HEK293 (cell line): ENCODE data around the gene COL15A1.

ENCODE experiments used
- CTCF ChIA-PET: fragments of 350-600 bp; formaldehyde crosslinking; extraction: SDS; loops from one replicate; lab custom pipeline; 2021; ENCODE audit warnings: antibody characterized with exemption; lab: Yijun Ruan, JAX
- POLR2A ChIA-PET: fragments of 300-600 bp; formaldehyde crosslinking; extraction: SDS; loops from one replicate; lab custom pipeline; 2020; ENCODE audit warnings: antibody characterized with exemption, inconsistent platforms; lab: Yijun Ruan, JAX
- H3K27ac ChIP-seq: fragments of 200-500 bp; sonication (Bioruptor generic); 2 replicates; pipeline ENCODE4 v1.5.1; 2014; ENCODE audit warnings: low read depth, low read length, control low read depth, inconsistent platforms; ENCODE audit errors: extremely low read depth
- H3K36me3 ChIP-seq, 2 experiments: fragments of 200-500 bp in 1 of 2; sonication (Bioruptor generic) in 1 of 2; 1 replicate in 1 of 2; 2 replicates in 1 of 2; pipeline ENCODE4 v1.5.1; 2014 to 2017; ENCODE audit warnings: inconsistent platforms in 2 of 2, low read length in 2 of 2; ENCODE audit not compliant: control insufficient read depth in 2 of 2, insufficient read depth in 1 of 2
- H3K4me1 ChIP-seq: fragments of 200-500 bp; sonication (Bioruptor generic); 2 replicates; pipeline ENCODE4 v1.5.1; 2014; ENCODE audit warnings: mild to moderate bottlenecking, low read length, inconsistent platforms; ENCODE audit not compliant: control insufficient read depth, insufficient read depth
- H3K4me3 ChIP-seq: 2 replicates; pipeline ENCODE4 v1.5.1; 2011; ENCODE audit warnings: low read depth, mild to moderate bottlenecking, control low read depth, low read length, moderate library complexity
- H3K9me3 ChIP-seq: fragments of 200-500 bp; sonication (Bioruptor generic); 2 replicates; pipeline ENCODE4 v1.5.1; 2014; ENCODE audit warnings: low read depth, low read length, inconsistent platforms; ENCODE audit not compliant: control insufficient read depth, insufficient read depth
- ATF2 ChIP-seq: fragments of 450-650 bp; formaldehyde crosslinking; IDR thresholded peaks from 2 replicates; pipeline ENCODE4 v1.5.1; 2016; ENCODE audit warnings: missing biosample characterization, missing genetic modification characterization, low read depth
- EGR2 ChIP-seq: fragments of 450-650 bp; formaldehyde crosslinking; IDR thresholded peaks from 2 replicates; pipeline ENCODE4 v1.5.1; 2016; ENCODE audit warnings: low read depth, missing biosample characterization, missing genetic modification characterization
- HOXC10 ChIP-seq: sonication (generic); formaldehyde crosslinking; IDR thresholded peaks from 2 replicates; pipeline ENCODE4 v1.8.1; 2023; ENCODE audit warnings: mild to moderate bottlenecking, missing genetic modification reagents
- PRDM4 ChIP-seq: fragments of 450-650 bp; formaldehyde crosslinking; IDR thresholded peaks from 2 replicates; pipeline ENCODE4 v1.5.1; 2017; ENCODE audit warnings: missing biosample characterization, missing genetic modification characterization
- SALL2 ChIP-seq: fragments of 450-650 bp; formaldehyde crosslinking; IDR thresholded peaks from 2 replicates; pipeline ENCODE4 v1.5.0; 2017; ENCODE audit warnings: missing biosample characterization, mild to moderate bottlenecking, missing genetic modification characterization, borderline replicate concordance
- SCRT2 ChIP-seq: fragments of 450-650 bp; formaldehyde crosslinking; IDR thresholded peaks from 2 replicates; pipeline ENCODE4 v1.5.1; 2016; ENCODE audit warnings: missing biosample characterization, missing genetic modification characterization
- SP2 ChIP-seq: fragments of 450-650 bp; formaldehyde crosslinking; IDR thresholded peaks from 2 replicates; pipeline ENCODE4 v1.5.1; 2016; ENCODE audit warnings: missing biosample characterization, missing genetic modification characterization
- TCF7L2 ChIP-seq: IDR thresholded peaks from 2 replicates; pipeline ENCODE4 v1.6.1; 2011; ENCODE audit warnings: low read depth, mild to moderate bottlenecking, inconsistent platforms, low read length, moderate library complexity, borderline replicate concordance
- ZBTB21 ChIP-seq: fragments of 450-650 bp; formaldehyde crosslinking; IDR thresholded peaks from 2 replicates; pipeline ENCODE4 v1.5.1; 2017; ENCODE audit warnings: missing biosample characterization, missing genetic modification characterization
- ZFHX2 ChIP-seq: fragments of 450-650 bp; formaldehyde crosslinking; conservative IDR thresholded peaks from 2 replicates; pipeline ENCODE4 v1.5.1; 2016; ENCODE audit warnings: missing biosample characterization, missing genetic modification characterization
- ZNF112 ChIP-seq: fragments of 450-650 bp; formaldehyde crosslinking; IDR thresholded peaks from 2 replicates; pipeline ENCODE4 v1.5.0; 2017; ENCODE audit warnings: missing biosample characterization, missing genetic modification characterization
- ZNF175 ChIP-seq: fragments of 450-650 bp; formaldehyde crosslinking; IDR thresholded peaks from 2 replicates; pipeline ENCODE4 v1.5.1; 2016; ENCODE audit warnings: missing biosample characterization, missing genetic modification characterization
- ZNF266 ChIP-seq: fragments of 450-650 bp; formaldehyde crosslinking; IDR thresholded peaks from 2 replicates; pipeline ENCODE4 v1.5.1; 2016; ENCODE audit warnings: missing biosample characterization, missing genetic modification characterization, low read depth
- ZNF362 ChIP-seq: fragments of 450-650 bp; formaldehyde crosslinking; IDR thresholded peaks from 2 replicates; pipeline ENCODE4 v1.5.1; 2016; ENCODE audit warnings: missing biosample characterization, missing genetic modification characterization
- ZNF558 ChIP-seq: fragments of 450-650 bp; formaldehyde crosslinking; IDR thresholded peaks from 2 replicates; pipeline ENCODE4 v1.5.1; 2016; ENCODE audit warnings: missing biosample characterization, missing genetic modification characterization
- ZNF654 ChIP-seq: fragments of 450-650 bp; formaldehyde crosslinking; IDR thresholded peaks from 2 replicates; pipeline ENCODE4 v1.5.1; 2016; ENCODE audit warnings: low read depth, missing biosample characterization, missing genetic modification characterization
- ZNF777 ChIP-seq: fragments of 450-650 bp; formaldehyde crosslinking; IDR thresholded peaks from 2 replicates; pipeline ENCODE4 v1.5.1; 2017; ENCODE audit warnings: missing biosample characterization, missing genetic modification characterization, borderline replicate concordance

COL15A1 gene

GRCh38 chr9:98968601-98969337, 25.1 kb downstream of the COL15A1 start:
- ChIA-PET POLR2A (interaction anchor here (0.6 kb wide), 1 partner anchor 1426 kb away, joined by 4 read pairs; no protein-coding TSS in a partner anchor), CTCF (interaction anchor here (1.3 to 1.4 kb wide), 3 partner anchors 30 to 172 kb away, joined by 3 to 4 read pairs (median 3); no protein-coding TSS in a partner anchor)
- Histone ChIP-seq H3K9me3 (no peaks in the 10 kb centered on the region), H3K4me3 (no peak overlapping the region), H3K27ac (no peak overlapping the region), H3K4me1 (no peaks in the 10 kb centered on the region), H3K36me3 (no peaks in the 10 kb centered on the region)
- TF ChIP-seq SALL2 (tag by site-specific recombination), result no peak
- no peak for TF ChIP-seq ZNF558 (tag by site-specific recombination)
- no peak for TF ChIP-seq PRDM4 (tag by site-specific recombination)
- no peak for TF ChIP-seq ZBTB21 (tag by site-specific recombination)
- no peak for TF ChIP-seq TCF7L2
- TF ChIP-seq SCRT2 (tag by site-specific recombination), result no peak
- TF ChIP-seq ZNF175 (tag by site-specific recombination), result no peak
- TF ChIP-seq HOXC10 (CRISPR knock-in tag), result no peak
- no peak for TF ChIP-seq ZNF266
- no peak for TF ChIP-seq ATF2 (tag by site-specific recombination)
- TF ChIP-seq ZNF362, result no peak
- TF ChIP-seq ZNF777, result no peak
- no peak for TF ChIP-seq ZNF112 (tag by site-specific recombination)
- no peak for TF ChIP-seq SP2 (tag by site-specific recombination)

DNA sequence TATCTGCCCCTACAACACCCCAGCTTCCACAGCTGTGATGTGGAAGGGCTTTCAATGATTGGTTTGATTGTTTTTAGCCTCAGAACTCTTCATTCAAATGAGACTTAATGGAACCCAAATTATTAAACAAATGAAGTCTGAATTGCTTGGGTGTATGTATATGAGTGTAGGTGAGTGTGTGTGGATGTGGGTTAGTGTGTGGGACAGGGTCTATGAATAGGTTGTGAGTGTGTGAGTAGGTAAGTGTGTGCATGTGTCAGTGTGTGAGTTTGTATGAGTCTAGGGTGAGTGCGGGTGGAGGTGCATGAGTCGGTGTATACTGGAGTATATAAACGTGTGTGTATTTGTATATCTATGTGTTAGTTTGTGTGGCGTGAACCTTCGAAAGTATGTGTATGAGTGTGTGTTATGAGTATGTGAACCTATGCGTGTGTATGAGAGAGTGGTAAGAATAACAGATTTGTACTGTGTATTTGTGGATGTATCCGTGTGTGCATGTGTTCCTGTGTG, 26.9 kb downstream of the COL15A1 start:
- H3K4me3 ChIP-seq, result no peak overlapping the region
- CTCF ChIA-PET, result no interaction called here
- H3K36me3 ChIP-seq, result no peaks in the 10 kb centered on the region
- TF ChIP-seq ZNF654 (tag by site-specific recombination) (no peak), EGR2 (tag by site-specific recombination) (peak; percentile 87), ZFHX2 (peak; percentile 91)
- H3K9me3 ChIP-seq, result no peaks in the 10 kb centered on the region
- POLR2A ChIA-PET, result no interaction called here
- H3K4me1 ChIP-seq, result no peaks in the 10 kb centered on the region
- H3K27ac ChIP-seq, result no peak overlapping the region
